ENCODE data around the gene KHDC1.
"Not testable (repeated sequence)": the region's sequence is repeated elsewhere in the genome, so short reads cannot be mapped to it uniquely, and the experiment has no call there.

The KHDC1 gene

GRCh38 chr6:73250016-73250415 lies 13.0 kb downstream of the KHDC1 start:
- no peak for DNase-seq (ENCODE audit: low read depth, low spot score)

GRCh38 chr6:73248192-73248903 lies 14.6 kb downstream of the KHDC1 start:
- DNase-seq (ENCODE audit: low read depth, low spot score), result no peak

- no peak for DNase-seq (ENCODE audit: low read depth, low spot score)
Measured at GRCh38 chr6:73242001-73242400, 21.0 kb downstream of the KHDC1 start.

GRCh38 chr6:73240730-73241129 lies 22.3 kb downstream of the KHDC1 start:
- no peak for DNase-seq (ENCODE audit: low read depth, low spot score)

GRCh38 chr6:73236144-73236750 lies 26.7 kb downstream of the KHDC1 start:
- DNase-seq (ENCODE audit: low read depth, low spot score), result no peak

- DNase-seq (ENCODE audit: low read depth, low spot score), result no peak
Measured at GRCh38 chr6:73234733-73235132, 28.3 kb downstream of the KHDC1 start.

GRCh38 chr6:73233971-73234370 lies 29.0 kb downstream of the KHDC1 start:
- DNase-seq (ENCODE audit: low read depth, low spot score), result not testable (repeated sequence)

GRCh38 chr6:73233048-73233447 lies 29.9 kb downstream of the KHDC1 start:
- no peak for DNase-seq (ENCODE audit: low read depth, low spot score)

GRCh38 chr6:73231986-73232391 lies 31.0 kb downstream of the KHDC1 start:
- no peak for DNase-seq (ENCODE audit: low read depth, low spot score)

GRCh38 chr6:73227606-73228255 lies 35.3 kb downstream of the KHDC1 start:
- DNase-seq (ENCODE audit: low read depth, low spot score), result no peak

- DNase-seq (ENCODE audit: low read depth, low spot score), result no peak
Measured at GRCh38 chr6:73225396-73225795, 37.6 kb downstream of the KHDC1 start, which contains the start of gene KHDC1L. KHDC1L (minus strand) TSS chr6:73225496; CDS start chr6:73225408, 88 bp downstream.

- DNase-seq (ENCODE audit: low read depth, low spot score), result no peak
Measured at GRCh38 chr6:73216859-73217258, 46.1 kb downstream of the KHDC1 start.

- DNase-seq (ENCODE audit: low read depth, low spot score), result no peak
Measured at GRCh38 chr6:73209117-73209516, 53.9 kb downstream of the KHDC1 start.

GRCh38 chr6:73207221-73207837 lies 55.7 kb downstream of the KHDC1 start:
- no peak for DNase-seq (ENCODE audit: low read depth, low spot score)

- DNase-seq (ENCODE audit: low read depth, low spot score), result no peak
Measured at GRCh38 chr6:73204252-73204651, 58.7 kb downstream of the KHDC1 start.

- DNase-seq (ENCODE audit: low read depth, low spot score), result no peak
Measured at GRCh38 chr6:73203098-73203497, 59.9 kb downstream of the KHDC1 start.

GRCh38 chr6:73200735-73201134 lies 62.3 kb downstream of the KHDC1 start:
- no peak for DNase-seq (ENCODE audit: low read depth, low spot score)

- DNase-seq (ENCODE audit: low read depth, low spot score), result no peak
Measured at GRCh38 chr6:73200247-73200646, 62.7 kb downstream of the KHDC1 start.

- DNase-seq (ENCODE audit: low read depth, low spot score), result no peak
Measured at GRCh38 chr6:73194744-73195143, 68.3 kb downstream of the KHDC1 start.

GRCh38 chr6:73193302-73193701 lies 69.7 kb downstream of the KHDC1 start:
- DNase-seq (ENCODE audit: low read depth, low spot score), result not testable (repeated sequence)

All from iPS DF 19.7 (cell line).